SH-SY5Y (cell line): ENCODE results near the gene LYZL1.

Experiments used
- GATA2 ChIP-seq: IDR thresholded peaks from 2 replicates; pipeline ENCODE4 v1.6.1; 2011; ENCODE audit warnings: mild to moderate bottlenecking, low read depth, low read length
- GATA3 ChIP-seq: IDR thresholded peaks from 2 replicates; pipeline ENCODE4 v1.6.1; 2011; ENCODE audit warnings: low read depth, mild to moderate bottlenecking, low read length, moderate library complexity

- TF ChIP-seq GATA2 (no peak), GATA3 (no peak)
Observed at GRCh38 chr10:29246449-29246848, 42.4 kb upstream of the LYZL1 start.
